HUES64 (cell line): ENCODE results near the gene ITGB6.
"Not testable (repeated sequence)": the region's sequence is repeated elsewhere in the genome, so short reads cannot be mapped to it uniquely, and the experiment has no call there.

Experiments used
- H3K27ac ChIP-seq: 2 replicates; pipeline ENCODE4 v1.7.0; 2013; ENCODE audit warnings: low read depth, low read length, inconsistent platforms
- H3K27me3 ChIP-seq: 2 replicates; pipeline ENCODE4 v1.6.1; 2013; ENCODE audit warnings: mild to moderate bottlenecking, low read length; ENCODE audit not compliant: insufficient read depth
- H3K36me3 ChIP-seq: 2 replicates; pipeline ENCODE4 v1.6.1; 2013; ENCODE audit warnings: mild to moderate bottlenecking, low read length; ENCODE audit not compliant: insufficient read depth
- H3K4me1 ChIP-seq: 2 replicates; pipeline ENCODE4 v1.6.1; 2013; ENCODE audit warnings: mild to moderate bottlenecking, low read length, moderate library complexity; ENCODE audit not compliant: insufficient read depth
- H3K4me3 ChIP-seq: 2 replicates; pipeline ENCODE4 v1.5.1; 2013; ENCODE audit warnings: mild to moderate bottlenecking, low read length, moderate library complexity
- H3K9ac ChIP-seq: 2 replicates; pipeline ENCODE4 v1.6.1; 2013; ENCODE audit warnings: mild to moderate bottlenecking, low read depth, low read length
- H3K9me3 ChIP-seq: 2 replicates; pipeline ENCODE4 v1.6.1; 2013; ENCODE audit warnings: low read depth, low read length; ENCODE audit not compliant: insufficient read depth
- WGBS: fragments of 150-250, 120-280 bp; methylation state at CpG from one replicate; pipeline ENCODE4 v1.1.7; 2013; ENCODE audit warnings: missing lambda C conversion rate; 5-methylcytosine and 5-hydroxymethylcytosine counted together

Gene ITGB6

DNA sequence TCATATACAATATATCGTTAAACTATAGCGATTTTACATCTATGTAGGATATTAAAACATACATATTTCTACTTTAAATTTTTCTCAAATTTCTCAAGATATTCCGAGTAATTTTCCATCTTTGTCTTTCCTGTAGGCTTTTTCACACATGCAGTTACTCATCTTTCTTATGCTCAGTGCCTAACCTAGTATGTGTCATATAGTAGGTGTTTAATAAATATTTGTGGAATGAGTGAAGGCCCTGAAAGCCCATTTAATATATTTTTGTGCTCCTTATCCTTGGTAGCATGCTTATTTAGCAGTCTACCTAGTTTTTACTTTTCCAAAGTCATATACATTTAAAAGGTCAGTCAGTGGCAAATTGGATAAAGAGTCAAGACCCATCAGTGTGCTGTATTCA is 67.3 kb downstream of the ITGB6 start:
- no peak overlapping the region for H3K4me3 ChIP-seq
- H3K27me3 ChIP-seq = no peaks in the 10 kb centered on the region
- 100% methylated on average over 1 of the region's 3 CpGs for WGBS
- H3K9me3 ChIP-seq = no peaks in the 10 kb centered on the region
- no peak overlapping the region for H3K9ac ChIP-seq
- no peaks in the 10 kb centered on the region for H3K4me1 ChIP-seq
- no peaks in the 10 kb centered on the region for H3K36me3 ChIP-seq
- H3K27ac ChIP-seq = no peak overlapping the region

DNA sequence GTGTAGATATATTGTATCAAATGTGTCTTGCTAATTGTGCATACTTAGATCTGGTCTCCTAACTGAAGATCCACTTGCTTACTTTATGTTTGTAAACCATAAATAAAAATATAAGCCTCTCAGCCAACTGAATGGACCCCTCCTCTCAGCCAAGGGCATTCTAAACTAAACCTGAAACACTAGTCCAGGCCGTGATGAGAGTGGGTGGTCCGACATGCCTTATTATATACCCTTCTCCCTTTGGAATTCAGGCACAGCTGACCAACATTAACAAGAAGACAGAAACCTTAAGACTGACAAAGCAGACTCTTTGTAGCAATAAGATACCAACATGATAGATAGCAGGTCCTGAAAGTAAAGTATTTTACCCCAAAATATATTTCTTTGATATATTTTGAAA is 73.3 kb downstream of the ITGB6 start:
- Histone ChIP-seq H3K4me3 (no peak overlapping the region), H3K27me3 (no peaks in the 10 kb centered on the region), H3K9ac (no peak overlapping the region), H3K4me1 (0 out of 2 replicates have a peak, but pooled peaks cover 6% of the 10 kb centered on the region), H3K9me3 (no peaks in the 10 kb centered on the region), H3K27ac (no peak overlapping the region), H3K36me3 (no peaks in the 10 kb centered on the region)
- 98% methylated on average over 2 of the region's 2 CpGs for WGBS

DNA sequence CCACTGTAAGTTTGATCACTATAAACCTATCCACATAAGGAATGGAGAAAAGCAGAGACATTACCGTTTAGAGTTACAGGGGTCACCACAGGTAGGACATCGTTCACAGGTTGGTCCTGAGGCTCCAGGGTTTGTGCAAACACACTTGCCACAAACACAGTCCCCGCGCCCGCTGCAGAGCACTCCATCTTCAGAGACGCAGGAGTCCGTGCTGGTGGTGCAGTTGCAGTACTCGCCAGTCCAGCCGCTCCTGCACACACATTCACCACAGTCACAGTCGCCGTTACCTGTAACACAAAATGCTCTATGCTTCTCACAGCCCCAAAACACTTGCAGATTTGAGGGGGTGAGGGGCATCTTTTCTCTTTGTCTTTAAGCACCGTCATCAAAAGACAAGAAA is 73.8 kb downstream of the ITGB6 start:
- Histone ChIP-seq H3K27me3 (no peaks in the 10 kb centered on the region), H3K4me1 (0 out of 2 replicates have a peak, but pooled peaks cover 6% of the 10 kb centered on the region), H3K9me3 (no peaks in the 10 kb centered on the region), H3K36me3 (no peaks in the 10 kb centered on the region), H3K27ac (no peak overlapping the region), H3K4me3 (no peak overlapping the region), H3K9ac (no peak overlapping the region)
- WGBS = 95% methylated on average over 12 of the region's 12 CpGs

DNA sequence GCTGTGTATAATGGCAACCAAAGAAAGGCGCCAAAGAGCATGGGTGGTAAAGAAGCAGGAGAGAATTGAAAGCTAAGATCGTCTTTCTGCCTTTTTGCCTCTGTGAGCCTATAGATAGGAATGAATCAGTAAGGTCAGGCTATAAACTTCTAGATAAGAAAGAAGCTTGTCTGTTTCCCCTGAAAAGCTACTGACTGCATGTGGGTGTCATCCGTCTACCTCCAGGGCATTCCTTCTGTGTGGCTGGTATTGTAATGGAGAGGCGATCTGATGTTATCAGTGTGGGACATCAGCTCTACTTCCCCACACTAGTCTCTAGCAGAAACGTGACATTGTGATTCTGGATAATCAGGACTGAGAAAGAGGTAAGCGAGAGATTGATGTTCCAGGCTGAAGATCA is 74.2 kb downstream of the ITGB6 start:
- Histone ChIP-seq H3K9me3 (no peaks in the 10 kb centered on the region), H3K9ac (no peak overlapping the region), H3K27ac (no peak overlapping the region), H3K4me1 (0 out of 2 replicates have a peak, but pooled peaks cover 6% of the 10 kb centered on the region), H3K27me3 (no peaks in the 10 kb centered on the region), H3K36me3 (no peaks in the 10 kb centered on the region), H3K4me3 (no peak overlapping the region)
- WGBS = 70% methylated on average over 5 of the region's 6 CpGs

DNA sequence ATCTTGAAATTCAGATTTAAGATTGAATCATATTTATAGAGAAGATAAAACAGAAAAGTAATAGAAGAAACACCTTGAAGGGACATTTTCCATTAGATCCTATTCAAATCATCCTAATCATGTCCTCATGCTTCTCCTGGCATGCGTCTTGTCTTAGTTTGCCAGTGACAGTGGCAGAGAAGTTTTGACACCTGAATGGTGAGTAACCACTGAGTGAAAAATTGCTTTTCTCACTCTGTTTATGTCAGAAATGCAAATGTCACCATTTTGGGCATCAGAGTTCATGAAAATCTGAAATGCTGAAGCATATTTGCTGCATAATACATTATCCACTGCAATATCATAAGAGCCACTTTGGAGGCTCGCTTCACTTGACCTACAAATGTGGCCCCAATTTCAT is 74.7 kb downstream of the ITGB6 start:
- 0 out of 2 replicates have a peak, but pooled peaks cover 6% of the 10 kb centered on the region for H3K4me1 ChIP-seq
- WGBS = 93% methylated on average over 2 of the region's 2 CpGs
- H3K9ac ChIP-seq = no peak overlapping the region
- no peaks in the 10 kb centered on the region for H3K27me3 ChIP-seq
- H3K9me3 ChIP-seq = no peaks in the 10 kb centered on the region
- H3K4me3 ChIP-seq = no peak overlapping the region
- H3K27ac ChIP-seq = no peak overlapping the region
- no peaks in the 10 kb centered on the region for H3K36me3 ChIP-seq

DNA sequence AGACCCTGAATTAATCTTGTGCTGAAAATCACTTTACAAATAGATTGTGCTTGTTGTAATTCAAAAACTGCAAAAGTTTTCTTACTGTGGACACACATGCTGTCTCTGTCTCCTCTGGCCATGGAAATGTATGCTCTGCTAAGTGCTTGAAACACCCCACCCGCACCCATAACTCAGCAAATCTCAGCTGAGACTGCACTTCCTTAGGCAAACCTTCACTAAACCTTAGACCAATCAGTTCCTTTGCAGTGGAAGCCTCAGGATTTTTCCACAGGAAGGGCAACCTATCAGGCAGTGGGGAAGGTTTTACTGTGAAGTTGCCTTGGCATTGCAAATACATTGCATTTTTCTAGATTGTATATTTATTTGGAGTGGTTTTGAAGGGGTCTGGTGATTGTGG is 75.5 kb downstream of the ITGB6 start:
- 85% methylated on average over 1 of the region's 1 CpG for whole genome bisulfite sequencing
- no peak overlapping the region for H3K27ac ChIP-seq
- no peaks in the 10 kb centered on the region for H3K36me3 ChIP-seq

DNA sequence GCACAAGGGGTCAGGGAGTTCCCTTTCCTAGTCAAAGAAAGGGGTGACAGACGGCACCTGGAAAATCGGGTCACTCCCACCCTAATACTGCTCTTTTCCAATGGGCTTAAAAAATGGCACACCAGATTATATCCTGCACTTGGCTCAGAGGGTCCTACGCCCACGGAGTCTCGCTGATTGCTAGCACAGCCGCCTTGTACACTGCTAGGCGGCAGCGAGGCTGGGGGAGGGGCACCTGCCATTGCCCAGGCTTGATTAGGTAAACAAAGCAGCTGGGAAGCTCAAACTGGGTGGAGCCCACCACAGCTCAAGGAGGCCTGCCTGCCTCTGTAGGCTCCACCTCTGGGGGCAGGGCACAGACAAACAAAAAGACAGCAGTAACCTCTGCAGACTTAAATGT is 85.4 kb downstream of the ITGB6 start:
- H3K9ac ChIP-seq, H3K9me3 ChIP-seq, H3K27me3 ChIP-seq, H3K36me3 ChIP-seq, H3K4me3 ChIP-seq, H3K4me1 ChIP-seq, H3K27ac ChIP-seq: not testable (repeated sequence)
- WGBS = 87% methylated on average over 8 of the region's 8 CpGs

More for the DNA sequence above, 75.5 kb downstream of the ITGB6 start:
- Histone ChIP-seq H3K27me3 (no peaks in the 10 kb centered on the region), H3K9ac (no peak overlapping the region), H3K9me3 (no peaks in the 10 kb centered on the region), H3K4me1 (0 out of 2 replicates have a peak, but pooled peaks cover 6% of the 10 kb centered on the region), H3K4me3 (no peak overlapping the region)

DNA sequence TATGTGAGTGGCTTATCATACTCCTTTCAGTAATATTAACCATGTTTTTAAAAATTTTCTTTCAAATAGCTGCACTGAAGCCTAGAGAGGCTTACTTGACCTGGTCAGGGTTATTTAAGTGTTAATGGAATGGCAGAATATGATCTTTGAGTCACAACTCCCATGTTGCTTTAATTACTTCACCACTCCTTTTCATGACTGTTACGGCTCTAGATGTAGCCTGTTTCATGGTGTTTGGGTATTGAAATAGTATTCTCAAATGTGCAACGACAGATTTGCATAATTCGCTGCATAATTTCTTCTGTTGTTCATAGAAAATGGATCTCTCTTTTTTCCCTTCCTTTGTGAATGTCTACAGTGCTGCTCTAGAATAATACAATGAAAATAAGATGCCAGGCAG is 86.1 kb downstream of the ITGB6 start:
- H3K36me3 ChIP-seq = no peaks in the 10 kb centered on the region
- 92% methylated on average over 3 of the region's 3 CpGs for WGBS
- no peak overlapping the region for H3K4me3 ChIP-seq
- H3K27me3 ChIP-seq = no peaks in the 10 kb centered on the region
- H3K27ac ChIP-seq = no peak overlapping the region
- H3K9ac ChIP-seq = no peak overlapping the region
- no peaks in the 10 kb centered on the region for H3K9me3 ChIP-seq
- H3K4me1 ChIP-seq = no peaks in the 10 kb centered on the region

DNA sequence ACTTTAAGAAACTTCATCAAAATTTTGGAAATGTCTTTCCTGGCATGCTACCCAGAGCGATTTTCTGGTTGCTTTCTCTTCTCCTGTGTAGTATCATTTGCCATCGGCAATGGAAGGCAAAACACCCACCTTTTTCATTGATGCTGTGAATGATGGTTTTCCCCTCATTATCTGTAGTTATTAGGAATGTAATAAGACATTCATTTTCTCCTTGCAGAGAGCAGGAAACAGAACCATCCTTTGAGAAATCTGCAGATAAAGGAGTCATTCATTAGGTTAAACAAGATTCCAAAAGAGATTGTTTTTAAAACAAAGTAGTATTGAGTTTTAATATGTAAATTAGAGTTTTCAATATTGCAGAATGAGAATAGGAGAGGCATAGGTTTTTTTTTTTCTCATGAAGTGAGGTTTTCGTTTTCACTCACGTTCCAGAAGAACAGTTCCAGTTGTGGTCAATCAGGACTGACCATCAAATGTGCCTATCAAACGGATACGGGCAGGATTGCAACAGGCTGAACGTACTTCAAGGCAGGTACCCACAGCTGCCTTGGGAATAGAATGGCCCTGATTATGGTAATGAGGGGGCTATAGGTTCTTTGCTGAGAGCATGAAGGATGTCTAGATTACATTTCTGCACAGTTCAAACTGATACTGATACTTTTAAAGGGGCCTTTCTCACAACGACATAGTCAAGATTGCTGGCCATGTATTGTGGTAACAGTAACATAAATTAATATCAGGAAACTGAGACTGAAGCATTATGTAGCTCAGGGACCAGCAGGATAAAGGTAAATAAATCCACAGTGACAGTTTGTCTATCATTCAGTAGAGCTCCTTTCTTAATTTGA is 87.9 kb downstream of the ITGB6 start:
- Histone ChIP-seq H3K27me3 (no peaks in the 10 kb centered on the region), H3K27ac (no peak overlapping the region), H3K4me3 (no peak overlapping the region), H3K9ac (no peak overlapping the region), H3K4me1 (no peaks in the 10 kb centered on the region), H3K36me3 (no peaks in the 10 kb centered on the region), H3K9me3 (no peaks in the 10 kb centered on the region)
- 93% methylated on average over 7 of the region's 8 CpGs for WGBS

DNA sequence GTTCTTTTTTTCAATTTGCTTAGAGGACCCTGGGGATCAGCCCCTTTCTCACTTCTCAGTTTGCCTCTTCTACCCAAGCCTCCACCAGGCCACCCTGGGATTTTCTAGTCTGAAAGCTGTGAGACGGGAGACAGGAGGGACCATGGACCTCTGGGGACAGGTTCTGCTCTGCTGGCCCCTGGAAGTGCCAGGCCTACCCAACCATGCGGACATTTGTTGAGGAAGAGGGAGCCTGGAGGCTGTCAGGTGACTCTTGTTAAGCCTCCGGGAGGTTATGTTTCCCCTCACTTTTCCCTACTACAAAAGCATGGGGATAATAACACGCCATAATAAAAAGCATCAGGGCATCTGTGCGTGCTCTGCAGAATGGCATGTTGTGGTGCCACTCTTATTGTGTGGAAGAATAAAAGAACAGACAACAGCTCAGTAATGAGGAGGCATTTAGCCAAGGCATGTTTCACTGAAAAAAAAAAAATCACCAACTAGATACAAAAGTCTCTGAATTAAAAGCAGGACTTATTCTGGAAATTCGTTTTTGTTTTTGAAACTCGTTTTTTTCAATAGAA is 89.3 kb downstream of the ITGB6 start:
- Histone ChIP-seq H3K36me3 (no peaks in the 10 kb centered on the region), H3K4me1 (no peaks in the 10 kb centered on the region), H3K9me3 (no peaks in the 10 kb centered on the region), H3K4me3 (no peak overlapping the region), H3K9ac (no peak overlapping the region), H3K27me3 (no peaks in the 10 kb centered on the region), H3K27ac (no peak overlapping the region)
- WGBS = 92% methylated on average over 7 of the region's 7 CpGs

DNA sequence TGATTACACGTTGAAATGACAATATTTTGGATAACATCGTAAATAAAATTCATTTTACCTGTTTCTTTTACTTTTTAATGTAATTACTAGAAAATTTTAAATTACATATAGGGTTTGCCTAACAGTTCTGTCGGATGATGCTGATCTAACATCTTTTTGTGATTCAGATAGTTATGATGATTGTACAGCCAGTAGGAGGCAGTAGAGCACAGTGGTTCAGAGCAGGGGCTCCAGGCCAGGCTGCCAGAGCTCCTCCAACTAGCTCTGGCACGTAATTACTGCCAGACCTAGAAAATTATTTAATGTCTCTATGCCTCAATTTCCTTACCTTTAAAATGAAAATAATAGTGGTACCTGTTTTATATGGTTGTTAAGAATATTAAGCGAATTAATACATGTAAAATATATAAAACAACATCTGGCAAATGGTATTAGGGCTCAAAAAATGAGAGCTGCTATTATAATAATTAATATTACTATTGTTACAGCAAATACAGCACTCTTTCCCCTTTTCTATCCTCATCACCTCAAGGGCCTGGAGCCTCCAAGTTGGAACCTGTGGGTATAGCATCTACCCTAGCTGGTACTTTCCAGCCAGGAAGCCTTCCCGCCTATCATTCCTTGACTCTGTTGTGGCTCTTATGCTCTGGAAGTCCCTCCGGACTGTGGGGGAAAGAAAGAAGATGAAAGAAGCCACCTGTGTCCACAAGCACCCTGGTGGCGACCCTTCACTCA is 90.0 kb downstream of the ITGB6 start:
- H3K9ac ChIP-seq = no peak overlapping the region
- no peak overlapping the region for H3K27ac ChIP-seq
- no peaks in the 10 kb centered on the region for H3K27me3 ChIP-seq
- 66% methylated on average over 4 of the region's 8 CpGs for WGBS
- H3K9me3 ChIP-seq = no peaks in the 10 kb centered on the region
- no peak overlapping the region for H3K4me3 ChIP-seq
- H3K4me1 ChIP-seq = no peaks in the 10 kb centered on the region
- no peaks in the 10 kb centered on the region for H3K36me3 ChIP-seq
